Endothelial cell of umbilical vein (primary cell): Measurements from ENCODE around the gene SFT2D1. TPM values are rescaled to one million over a fixed set of nuclear protein-coding genes. Genes with fewer than 3 reads are reported as not detected.

ENCODE experiments used
- BruUV-seq: library from RNA; stranded (reverse); fragments of 400-500 nt; replicated peaks from 2 replicates; lab custom pipeline; 2021; lab: Mats Ljungman, UMichigan
- CTCF ChIA-PET: fragments of 300-600, 350-600 bp; sonication (Branson Sonifier 250); formaldehyde crosslinking; loops from one replicate; lab custom pipeline; 2021; ENCODE audit warnings: antibody characterized with exemption, inconsistent platforms; lab: Charles Lee
- POLR2A ChIA-PET: fragments of 300-600, 350-600 bp; sonication (Branson Sonifier 250); formaldehyde crosslinking; loops from one replicate; lab custom pipeline; 2021; ENCODE audit warnings: antibody characterized with exemption, inconsistent platforms; lab: Charles Lee
- DNase-seq: peaks from one replicate; pipeline ENCODE4 v3.0.0-alpha.2; 2011; ENCODE audit warnings: low read depth, low spot score
- FAIRE-seq: peaks from 2 replicates; lab custom pipeline; 2011; peaks lifted over from hg19 to GRCh38; lab: Jason Lieb, UNC
- H2AFZ ChIP-seq: 2 replicates; pipeline ENCODE4 v1.6.0; 2012; ENCODE audit warnings: low read depth, low read length, control low read depth, inconsistent platforms
- H3K27ac ChIP-seq: 2 replicates; pipeline ENCODE4 v1.5.1; 2011; ENCODE audit warnings: low read depth, mild to moderate bottlenecking, control low read depth, low read length, moderate library complexity; ENCODE audit not compliant: insufficient read depth
- H3K27me3 ChIP-seq, 2 experiments: 2 replicates each; pipeline versions ENCODE4 v1.6.0 to v1.6.1; 2011; ENCODE audit warnings: low read length in 2 of 2, mixed read lengths in 1 of 2; ENCODE audit not compliant: control insufficient read depth in 2 of 2, insufficient read depth in 2 of 2
- H3K36me3 ChIP-seq, 2 experiments: 2 replicates in 1 of 2; 3 replicates in 1 of 2; pipeline ENCODE4 v1.5.1; 2011; ENCODE audit warnings: low read length in 2 of 2, mild to moderate bottlenecking in 1 of 2, moderate library complexity in 1 of 2; ENCODE audit not compliant: control insufficient read depth in 2 of 2, insufficient read depth in 2 of 2; ENCODE audit errors: extremely low read depth in 1 of 2
- H3K4me1 ChIP-seq: 3 replicates; pipeline ENCODE4 v1.5.1; 2011; ENCODE audit warnings: mild to moderate bottlenecking, low read length; ENCODE audit not compliant: control insufficient read depth, insufficient read depth; ENCODE audit errors: extremely low read depth
- H3K4me2 ChIP-seq: 2 replicates; pipeline ENCODE4 v1.6.1; 2011; ENCODE audit warnings: low read length, control low read depth, mixed read lengths; ENCODE audit not compliant: insufficient read depth
- H3K4me3 ChIP-seq, 3 experiments: fragments of 200-600 bp in 1 of 3; sonication (generic), shearing (Covaris generic) in 1 of 3; replicated peaks in 1 of 3; 2 replicates each; pipeline ENCODE4 v1.5.1; 2011 to 2016; ENCODE audit warnings: control low read depth in 3 of 3, low read length in 3 of 3, mild to moderate bottlenecking in 2 of 3, inconsistent platforms in 1 of 3, low read depth in 1 of 3, moderate library complexity in 1 of 3; ENCODE audit not compliant: insufficient read depth in 1 of 3
- H3K79me2 ChIP-seq: 2 replicates; pipeline ENCODE4 v1.6.0; 2012; ENCODE audit warnings: low read length, inconsistent platforms; ENCODE audit not compliant: control insufficient read depth, insufficient read depth
- H3K9ac ChIP-seq: replicated peaks from 2 replicates; pipeline ENCODE3; 2011; ENCODE audit warnings: low read length, control low read depth; ENCODE audit not compliant: insufficient read depth; ENCODE audit errors: extremely low read depth
- H3K9me1 ChIP-seq: replicated peaks from 3 replicates; pipeline ENCODE4 v1.6.0; 2011; ENCODE audit warnings: mild to moderate bottlenecking, low read length; ENCODE audit not compliant: control insufficient read depth, insufficient read depth; ENCODE audit errors: extremely low read depth
- H3K9me3 ChIP-seq: replicated peaks from 2 replicates; pipeline ENCODE4 v1.5.1; 2012; ENCODE audit warnings: low read length, inconsistent platforms; ENCODE audit not compliant: control insufficient read depth, insufficient read depth
- H4K20me1 ChIP-seq: replicated peaks from 2 replicates; pipeline ENCODE3; 2011; ENCODE audit warnings: mild to moderate bottlenecking, low read length; ENCODE audit not compliant: control insufficient read depth, insufficient read depth; ENCODE audit errors: extremely low read depth
- EZH2 ChIP-seq: IDR thresholded peaks from 2 replicates; pipeline ENCODE4 v1.6.1; 2012; ENCODE audit warnings: borderline replicate concordance, low read depth, mild to moderate bottlenecking, moderate library complexity, low read length, inconsistent platforms; ENCODE audit not compliant: severe bottlenecking
- JUN ChIP-seq: IDR thresholded peaks from 2 replicates; pipeline ENCODE4 v1.6.1; 2011; ENCODE audit warnings: borderline replicate concordance, low read depth; ENCODE audit not compliant: insufficient read length, insufficient read depth
- MAX ChIP-seq: IDR thresholded peaks from 2 replicates; pipeline ENCODE4 v1.6.1; 2011; ENCODE audit not compliant: insufficient read depth, insufficient read length
- POLR2AphosphoS5 ChIP-seq: IDR thresholded peaks from 2 replicates; pipeline ENCODE4 v1.6.1; 2012; ENCODE audit warnings: low read depth, mild to moderate bottlenecking, control low read depth, low read length, moderate library complexity; ENCODE audit not compliant: insufficient read depth
- dilution Hi-C: fragments of 300-500 bp; cut with MboI; formaldehyde crosslinking; loops from one replicate; pipeline ENCODE4 v1.15.0; 2019; ENCODE audit warnings: low sequenced_read_pairs; ENCODE audit not compliant: extremely low pct_ligation_motif_present
- intact Hi-C: fragments of 100-400 bp; cut with micrococcal nuclease; formaldehyde crosslinking; loops from one replicate; pipeline ENCODE4 v1.10.0; 2022
- polyA plus RNA-seq, 4 experiments: library from polyadenylated mRNA; depleted of rRNA in 3 of 4; stranded (reverse) in 3 of 4; unstranded in 1 of 4; fragments of >200 nt; gene quantifications; 2 replicates each; pipeline versions ENCODE4 v1.2.1 to v1.2.3, GENCODE V29; 2011 to 2012; ENCODE audit warnings: missing spikeins in 1 of 4
- total RNA-seq: library from RNA; stranded (reverse); gene quantifications from 2 replicates; pipeline ENCODE4 v1.2.3, GENCODE V29; 2021
- TF ChIP-seq, protein P1 (sequence below), 2 donors: IDR thresholded peaks; 1 replicate in 1 of 2; 2 replicates in 1 of 2; pipeline ENCODE4 v1.5.1; 2011; ENCODE audit warnings: low read length in 2 of 2, mild to moderate bottlenecking in 2 of 2, moderate library complexity in 2 of 2, control low read depth in 1 of 2, inconsistent platforms in 1 of 2, low read depth in 1 of 2; ENCODE audit not compliant: insufficient read depth in 1 of 2; ENCODE audit errors: extremely low read depth in 1 of 2

The SFT2D1 gene
- total and polyA plus RNA-seq, 2 donors (not counting 3 experiments of a cell fraction or from before 2014, with no cell fraction given): 22.9 to 30.6 TPM

DNA sequence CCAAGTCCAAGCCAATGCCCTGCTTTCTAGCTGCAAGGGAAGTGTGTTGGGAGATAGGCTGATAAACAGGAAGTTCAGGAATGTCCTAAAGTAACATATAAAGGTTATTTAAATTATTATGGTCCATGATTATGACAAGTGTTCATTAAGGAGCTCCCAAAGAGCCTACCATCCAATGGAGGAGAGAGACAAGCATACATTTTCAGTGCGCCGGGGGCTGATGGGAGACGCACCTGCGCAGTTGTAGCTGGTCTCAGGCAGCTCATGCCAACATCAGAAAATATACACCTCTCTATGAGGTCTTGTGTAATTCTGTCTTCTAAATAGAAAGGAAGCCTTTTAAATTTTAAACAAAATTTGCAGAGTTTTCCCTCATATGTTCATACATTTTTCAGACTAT lies 12.6 kb upstream of the SFT2D1 start:
- FAIRE-seq (no peak), DNase-seq (no peak)
- Histone ChIP-seq H3K4me1 (no peaks in the 10 kb centered on the region), H3K4me2 (no peak overlapping the region), H3K27ac (no peak overlapping the region), H3K9me3 (no peaks in the 10 kb centered on the region), H3K79me2 (no peaks in the 10 kb centered on the region), H2AFZ (no peak overlapping the region), H3K27me3 (peaks cover 21 to 41% of the 10 kb centered on the region in 2 experiments), H3K9me1 (no peaks in the 10 kb centered on the region), H4K20me1 (no peaks in the 10 kb centered on the region), H3K9ac (no peak overlapping the region), H3K4me3 (no peak overlapping the region), H3K36me3 (no peaks in the 10 kb centered on the region)
- no TSS peak for BruUV-seq
- CTCF ChIA-PET: interaction anchor here (1.1 kb wide), 1 partner anchor 9 kb away, joined by 4 read pairs; no protein-coding TSS in a partner anchor
- POLR2A ChIA-PET: no interaction called here
- dilution Hi-C loops: no loop called here
- intact Hi-C loops: no loop called here
- TF ChIP-seq EZH2: no peak
- no peak for TF ChIP-seq JUN
- TF ChIP-seq MAX: no peak
- no peak for TF ChIP-seq POLR2AphosphoS5

DNA sequence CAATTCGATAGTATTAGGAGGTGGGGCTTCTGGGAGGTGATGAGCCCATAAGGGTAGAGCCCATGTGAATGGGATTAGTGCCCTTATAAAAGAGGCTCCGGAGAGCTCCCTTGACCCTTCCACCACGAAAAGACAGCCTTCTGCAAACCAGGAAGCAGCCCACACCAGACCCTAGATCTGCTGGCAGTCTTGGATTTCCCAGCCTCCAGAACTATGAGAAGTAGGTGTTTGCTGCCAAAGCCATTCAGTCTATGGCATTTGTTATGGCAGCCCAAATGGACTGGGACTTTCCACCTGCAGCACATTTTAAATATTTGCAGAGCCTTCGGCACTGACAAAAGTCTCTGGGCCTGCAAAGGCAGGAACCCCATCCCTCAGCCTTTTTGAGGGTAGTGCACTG lies 11.8 kb upstream of the SFT2D1 start:
- ChIA-PET POLR2A (no interaction called here), CTCF (no interaction called here)
- FAIRE-seq (no peak), DNase-seq (no peak)
- no peak overlapping the region for H3K27ac ChIP-seq
- BruUV-seq: no TSS peak
- peaks cover 21 to 41% of the 10 kb centered on the region in 2 experiments for H3K27me3 ChIP-seq
- TF ChIP-seq, protein P1, sequence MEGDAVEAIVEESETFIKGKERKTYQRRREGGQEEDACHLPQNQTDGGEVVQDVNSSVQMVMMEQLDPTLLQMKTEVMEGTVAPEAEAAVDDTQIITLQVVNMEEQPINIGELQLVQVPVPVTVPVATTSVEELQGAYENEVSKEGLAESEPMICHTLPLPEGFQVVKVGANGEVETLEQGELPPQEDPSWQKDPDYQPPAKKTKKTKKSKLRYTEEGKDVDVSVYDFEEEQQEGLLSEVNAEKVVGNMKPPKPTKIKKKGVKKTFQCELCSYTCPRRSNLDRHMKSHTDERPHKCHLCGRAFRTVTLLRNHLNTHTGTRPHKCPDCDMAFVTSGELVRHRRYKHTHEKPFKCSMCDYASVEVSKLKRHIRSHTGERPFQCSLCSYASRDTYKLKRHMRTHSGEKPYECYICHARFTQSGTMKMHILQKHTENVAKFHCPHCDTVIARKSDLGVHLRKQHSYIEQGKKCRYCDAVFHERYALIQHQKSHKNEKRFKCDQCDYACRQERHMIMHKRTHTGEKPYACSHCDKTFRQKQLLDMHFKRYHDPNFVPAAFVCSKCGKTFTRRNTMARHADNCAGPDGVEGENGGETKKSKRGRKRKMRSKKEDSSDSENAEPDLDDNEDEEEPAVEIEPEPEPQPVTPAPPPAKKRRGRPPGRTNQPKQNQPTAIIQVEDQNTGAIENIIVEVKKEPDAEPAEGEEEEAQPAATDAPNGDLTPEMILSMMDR (IDR thresholded peaks at IDR 0.05; ENCODE audit: extremely low read depth in 1 of 2, insufficient read depth in 1 of 2, low read depth in 1 of 2, low read length in 2 of 2): no peak
- no peak for TF ChIP-seq EZH2
- H2AFZ ChIP-seq: no peak overlapping the region
- no peak overlapping the region for H3K9ac ChIP-seq
- H4K20me1 ChIP-seq: no peaks in the 10 kb centered on the region
- H3K9me1 ChIP-seq: no peaks in the 10 kb centered on the region
- no peak overlapping the region for H3K4me3 ChIP-seq
- H3K36me3 ChIP-seq: no peaks in the 10 kb centered on the region
- H3K9me3 ChIP-seq: no peaks in the 10 kb centered on the region
- no peaks in the 10 kb centered on the region for H3K79me2 ChIP-seq
- dilution Hi-C loops: no loop called here
- H3K4me1 ChIP-seq: no peaks in the 10 kb centered on the region
- H3K4me2 ChIP-seq: no peak overlapping the region
- intact Hi-C loops: no loop called here
